Loucy (cell line): ENCODE data around the gene IFITM10.

Experiments used
- CTCF ChIP-seq: fragments of 200-600 bp; sonication (generic); conservative IDR thresholded peaks from 2 replicates; pipeline ENCODE4 v1.5.1; 2014; ENCODE audit warnings: mild to moderate bottlenecking, antibody characterized with exemption, low read length
- EZH2phosphoT487 ChIP-seq: fragments of 200-600 bp; IDR thresholded peaks from 2 replicates; pipeline ENCODE4 v1.6.1; 2018; ENCODE audit warnings: antibody characterized with exemption, mild to moderate bottlenecking, moderate library complexity, borderline replicate concordance

DNA sequence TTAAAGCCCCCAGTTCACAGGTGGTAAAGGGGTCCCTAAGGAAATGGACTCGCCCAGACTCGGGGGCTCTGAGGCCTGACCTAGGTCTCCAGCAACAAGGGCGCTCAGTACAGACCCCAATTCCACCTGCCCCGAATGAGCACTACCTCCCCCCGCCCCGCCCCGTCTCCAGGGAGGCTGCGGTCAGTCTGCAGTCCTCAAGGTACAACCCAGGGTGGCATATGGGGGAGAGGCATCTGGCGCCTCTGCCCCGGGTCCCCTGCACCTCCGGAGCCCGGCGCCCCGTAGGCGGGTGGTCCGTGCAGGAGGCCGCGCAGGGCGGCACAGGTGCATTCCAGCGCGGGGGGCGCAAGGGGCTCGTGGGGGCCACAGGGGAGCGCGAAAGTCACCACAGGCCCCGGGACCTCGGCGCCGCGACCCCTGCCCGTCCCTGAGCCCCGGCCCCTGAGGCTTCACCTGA, 13.0 kb upstream of the IFITM10 start:
- TF ChIP-seq CTCF (no peak), EZH2phosphoT487 (no peak)
